Measurements from ENCODE around the gene PTH2. TPM values are rescaled to one million over a fixed set of nuclear protein-coding genes. Genes with fewer than 3 reads are reported as not detected.

PTH2 gene, protein sequence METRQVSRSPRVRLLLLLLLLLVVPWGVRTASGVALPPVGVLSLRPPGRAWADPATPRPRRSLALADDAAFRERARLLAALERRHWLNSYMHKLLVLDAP
- not detected in 2 replicates for total RNA-seq

DNA sequence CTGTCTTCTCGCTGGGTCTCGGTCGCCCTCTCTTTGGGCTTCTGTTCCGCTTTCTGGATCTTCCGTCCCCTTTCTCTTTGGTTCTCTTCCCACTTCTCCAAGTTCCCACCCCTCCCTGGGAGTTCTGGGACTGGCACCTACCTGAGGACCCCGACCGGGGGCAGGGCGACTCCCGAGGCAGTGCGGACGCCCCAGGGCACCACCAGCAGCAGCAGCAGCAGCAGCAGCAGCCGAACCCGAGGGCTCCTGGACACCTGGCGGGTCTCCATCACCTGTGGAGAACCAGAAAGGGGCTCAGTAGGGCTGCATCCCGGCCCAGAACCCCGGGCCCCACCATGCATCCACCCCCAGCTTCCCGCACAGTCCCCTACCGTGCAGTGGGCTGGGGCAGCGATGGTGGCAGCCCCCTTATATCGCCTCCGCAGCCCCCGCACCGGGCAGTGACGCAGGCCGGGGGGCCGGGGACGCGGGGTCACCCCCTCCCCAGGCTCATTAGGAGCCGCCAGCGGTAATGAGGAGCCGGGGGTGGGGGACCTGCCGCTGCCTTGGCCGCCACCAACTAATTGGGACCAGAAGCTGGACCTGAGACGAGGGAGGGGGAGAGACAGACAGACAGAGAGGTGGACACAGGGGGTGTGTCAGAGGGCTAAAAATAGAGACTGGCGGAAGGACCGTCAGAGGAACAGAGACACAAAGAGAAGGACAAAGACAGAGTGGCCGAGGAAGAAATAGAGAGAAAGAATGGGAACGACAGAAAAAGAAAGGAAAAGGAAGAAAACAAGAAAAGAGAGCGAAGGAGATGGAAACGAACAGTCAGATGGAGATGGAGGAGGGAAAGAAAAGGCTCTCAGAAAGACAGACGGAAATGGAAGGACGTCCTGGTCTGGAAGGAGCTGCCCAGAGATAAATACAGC lies at the start of gene PTH2:
Gene PTH2 (minus strand): TSS at position 371 of the 914 bp plus-strand sequence. CDS start 102 bp downstream, at position 269.

DNA sequence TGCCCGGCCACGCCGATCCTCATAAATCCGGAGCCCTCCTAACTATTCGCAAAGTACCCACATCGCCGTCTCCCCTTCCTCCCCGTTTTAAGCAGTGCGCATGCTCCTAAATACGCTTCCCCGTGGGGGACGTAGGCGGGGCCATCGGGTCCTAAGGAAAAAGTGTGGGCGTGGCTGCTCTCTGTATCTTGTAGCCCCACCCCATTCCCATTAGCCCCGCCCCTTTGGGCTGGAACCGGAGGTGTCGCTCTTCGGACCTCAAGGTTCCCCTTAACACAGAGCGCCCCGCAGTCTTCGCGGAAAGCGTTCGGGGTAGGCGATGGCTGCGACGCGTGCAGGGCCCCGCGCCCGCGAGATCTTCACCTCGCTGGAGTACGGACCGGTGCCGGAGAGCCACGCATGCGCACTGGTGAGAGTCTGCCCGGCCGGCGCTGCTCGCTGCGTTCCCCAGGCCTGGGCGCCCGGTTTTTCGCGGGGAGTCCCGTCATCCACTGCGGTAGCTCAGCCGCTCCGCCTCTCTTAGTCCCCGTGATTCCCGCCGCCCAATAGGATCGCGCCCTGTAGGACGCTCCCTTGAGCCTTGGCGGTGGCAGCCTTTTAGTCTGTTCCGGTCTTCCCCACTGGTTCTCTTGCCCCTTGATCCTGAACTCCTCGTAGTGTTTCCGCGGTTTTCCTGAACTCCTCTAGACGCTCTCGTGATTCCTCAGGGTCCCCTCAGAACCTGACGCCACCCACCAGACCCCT lies 29.9 kb upstream of the PTH2 start, which contains the start of gene ALDH16A1:
Gene ALDH16A1 (plus strand): TSS at position 213 of the 744 bp plus-strand sequence. CDS start 107 bp downstream, at position 320.

DNA sequence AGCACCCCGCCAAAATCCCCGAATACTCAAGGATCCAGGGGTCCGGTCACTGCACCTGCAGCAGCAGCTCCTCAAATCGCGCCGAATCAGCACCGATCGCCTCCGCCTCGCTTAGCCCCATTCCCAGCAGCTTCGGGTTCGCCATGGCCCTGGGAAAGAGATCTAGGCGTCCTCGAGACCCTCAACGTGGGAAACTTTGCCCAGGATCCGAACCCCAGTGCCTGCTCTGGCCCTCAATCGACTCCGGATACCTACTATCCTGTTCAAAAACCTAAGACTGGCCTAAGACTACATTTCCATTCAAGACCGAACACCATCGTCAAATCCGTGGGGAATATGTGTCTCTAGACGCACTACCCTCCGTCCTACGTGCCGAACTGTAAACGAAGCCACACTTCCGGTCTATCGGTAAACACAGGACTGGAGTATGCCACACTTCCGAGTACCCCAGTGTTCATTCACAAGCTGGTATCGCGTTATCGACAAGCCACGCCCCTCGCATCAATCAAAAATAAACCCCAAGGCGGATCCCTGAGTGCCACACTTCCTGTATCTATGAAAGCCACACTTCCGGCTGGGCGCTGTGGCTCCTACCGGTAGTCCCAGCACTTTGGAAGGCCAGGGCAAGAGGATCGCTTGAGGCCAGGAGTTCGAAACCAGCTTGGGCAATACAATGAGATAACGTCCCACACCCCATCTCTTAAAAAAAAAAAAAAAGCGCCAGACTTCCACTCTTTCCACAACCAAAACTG lies 28.4 kb upstream of the PTH2 start, which contains the start of gene PIH1D1:
Gene PIH1D1 (minus strand): TSS at position 385 of the 752 bp plus-strand sequence. CDS start 240 bp downstream, at position 145.

DNA sequence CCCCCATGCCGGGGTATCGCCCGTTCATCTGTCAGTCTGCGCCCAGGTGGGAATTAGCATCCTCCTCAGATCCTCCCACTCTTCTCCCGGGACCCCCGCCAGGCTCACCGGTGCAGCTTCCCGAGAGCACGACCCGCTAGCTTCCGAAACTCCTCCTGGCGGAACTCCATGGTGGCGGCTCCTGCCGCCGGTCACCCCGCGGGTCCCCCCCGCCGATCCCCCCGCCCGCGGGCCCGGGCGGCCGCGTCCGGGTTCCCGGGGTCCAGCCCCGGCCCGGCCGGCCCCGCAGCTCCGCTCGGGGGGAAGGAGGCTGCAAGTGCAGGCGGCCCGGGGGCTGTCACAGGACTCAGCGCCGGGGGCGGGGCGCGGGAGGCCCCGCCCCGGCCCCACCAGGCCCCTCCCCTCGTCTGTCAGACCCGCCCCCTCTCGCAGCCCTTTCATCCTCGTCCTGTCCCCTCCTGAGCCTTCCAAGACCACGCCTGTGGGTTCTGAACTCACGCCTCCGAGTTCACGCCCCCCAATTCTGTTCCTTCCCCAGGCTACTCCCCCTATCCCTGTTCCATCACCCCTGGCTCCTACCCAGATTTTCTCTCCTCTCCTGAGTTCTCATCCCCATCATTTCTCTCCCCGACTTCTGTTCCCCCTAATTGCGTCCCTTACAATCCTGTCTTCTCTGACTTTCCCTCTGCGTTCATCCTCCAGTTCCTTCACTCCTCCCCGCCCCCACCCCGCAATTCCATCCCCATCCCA lies 18.1 kb upstream of the PTH2 start, which contains the start of gene SLC17A7:
Gene SLC17A7 (minus strand): TSS at position 318 of the 750 bp plus-strand sequence. CDS start 148 bp downstream, at position 170.

DNA sequence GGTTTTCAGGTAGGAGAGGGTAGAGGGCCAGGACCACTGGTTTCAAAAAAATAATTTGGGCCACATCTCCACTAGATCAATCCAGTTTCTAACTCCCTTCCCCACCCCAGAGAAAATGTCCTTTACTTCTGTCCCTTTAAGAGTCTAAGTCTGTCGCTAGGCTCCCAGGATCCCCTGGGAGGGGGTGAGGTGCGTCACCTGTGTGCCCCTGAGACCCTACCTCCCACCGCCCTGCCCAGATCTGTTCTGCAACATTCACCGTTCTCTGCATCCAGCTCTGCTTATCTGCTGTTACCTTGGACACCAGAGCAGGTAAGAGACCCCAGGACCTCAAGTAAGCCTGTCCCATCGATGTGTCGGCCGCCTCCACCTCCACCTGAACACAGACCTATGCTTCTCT lies 1.9 kb upstream of the PTH2 start, which contains the start of gene GFY:
Gene GFY (plus strand): TSS at position 211 of the 400 bp plus-strand sequence. CDS start 1,043 bp downstream, outside the sequence.

DNA sequence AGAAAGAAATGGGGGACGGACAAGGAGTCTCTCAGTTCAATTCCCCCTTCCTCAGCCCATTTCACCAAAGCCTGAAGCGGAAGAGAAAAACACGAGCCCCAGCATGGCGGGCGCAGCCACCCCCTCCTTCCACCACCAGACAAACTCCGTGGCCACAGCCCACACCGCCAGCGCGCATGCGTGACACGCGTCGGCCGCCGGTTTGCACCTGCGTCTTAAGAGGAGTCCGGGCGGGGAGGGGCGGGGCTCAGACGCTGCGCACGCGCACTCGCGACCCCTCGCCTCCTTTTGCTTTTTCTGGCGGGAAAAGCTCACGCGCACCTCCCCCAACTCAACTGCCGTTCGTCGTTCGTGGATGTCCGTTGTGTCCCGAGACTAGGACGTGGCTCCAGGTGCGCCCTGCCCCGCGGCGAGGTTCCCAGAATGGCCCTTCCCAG lies 35.3 kb downstream of the PTH2 start, which contains the start of gene KASH5:
Gene KASH5 (plus strand): TSS at position 314 of the 437 bp plus-strand sequence. CDS start 2,635 bp downstream, outside the sequence.

Other genes starting within 250 kb of the PTH2 start
- gene SLC6A16, start 98.2 kb downstream of the PTH2 start, total RNA-seq: 0.07 and 0.10 TPM in 2 replicates
- not detected in 2 replicates for gene CD37, start 88.0 kb downstream of the PTH2 start, total RNA-seq
- gene TEAD2, start 61.0 kb downstream of the PTH2 start, total RNA-seq: 56.6 and 65.2 TPM in 2 replicates
- not detected in 2 replicates for gene DKKL1, start 59.6 kb downstream of the PTH2 start, total RNA-seq
- not detected in 2 replicates for gene KASH5, start 35.2 kb downstream of the PTH2 start, total RNA-seq
- not detected in 2 replicates for gene GFY, start 1.9 kb upstream of the PTH2 start, total RNA-seq
- under 0.01 and 0.05 TPM in 2 replicates for gene SLC17A7, start 18.1 kb upstream of the PTH2 start, total RNA-seq
- gene PIH1D1, start 28.4 kb upstream of the PTH2 start, total RNA-seq: 82.1 and 96.8 TPM in 2 replicates
- gene ALDH16A1, start 29.8 kb upstream of the PTH2 start, total RNA-seq: 51.6 and 62.2 TPM in 2 replicates
- gene FLT3LG, start 50.8 kb upstream of the PTH2 start, total RNA-seq: 6.1 and 7.9 TPM in 2 replicates
- 1,790 and 1,858 TPM in 2 replicates for gene RPL13A, start 64.2 kb upstream of the PTH2 start, total RNA-seq
- gene RPS11, start 73.0 kb upstream of the PTH2 start, total RNA-seq: 3,468 and 3,616 TPM in 2 replicates
- 60.6 and 63.8 TPM in 2 replicates for gene FCGRT, start 89.2 kb upstream of the PTH2 start, total RNA-seq
- 26.5 and 34.0 TPM in 2 replicates for gene RCN3, start 104.6 kb upstream of the PTH2 start, total RNA-seq
- gene NOSIP, start 157.1 kb upstream of the PTH2 start, total RNA-seq: 104 and 111 TPM in 2 replicates
- 1.1 and 3.3 TPM in 2 replicates for gene PRRG2, start 157.9 kb upstream of the PTH2 start, total RNA-seq
- gene PRR12, start 167.7 kb upstream of the PTH2 start, total RNA-seq: 6.5 and 8.2 TPM in 2 replicates
- gene RRAS, start 216.7 kb upstream of the PTH2 start, total RNA-seq: 79.1 and 97.7 TPM in 2 replicates
- 33.2 and 36.7 TPM in 2 replicates for gene SCAF1, start 218.8 kb upstream of the PTH2 start, total RNA-seq
- 46.5 and 55.2 TPM in 2 replicates for gene IRF3, start 242.4 kb upstream of the PTH2 start, total RNA-seq
- gene BCL2L12, start 242.5 kb upstream of the PTH2 start, total RNA-seq: 33.2 TPM in 2 replicates